GM19035 (cell line): Measurements from ENCODE around the gene SOD2.
"Not testable (repeated sequence)": the region's sequence is repeated elsewhere in the genome, so short reads cannot be mapped to it uniquely, and the experiment has no call there.

Source experiments
- ATAC-seq: cut with Tn5 transposase; IDR thresholded peaks from one replicate; pipeline ENCODE4 v1.9.1; 2021; ENCODE audit not compliant: unreplicated experiment

The SOD2 gene

GRCh38 chr6:159684013-159684304 is 9.1 kb downstream of the SOD2 start:
- no peak for ATAC-seq

- no peak for ATAC-seq
Observed at GRCh38 chr6:159682810-159683209, 10.2 kb downstream of the SOD2 start.

DNA sequence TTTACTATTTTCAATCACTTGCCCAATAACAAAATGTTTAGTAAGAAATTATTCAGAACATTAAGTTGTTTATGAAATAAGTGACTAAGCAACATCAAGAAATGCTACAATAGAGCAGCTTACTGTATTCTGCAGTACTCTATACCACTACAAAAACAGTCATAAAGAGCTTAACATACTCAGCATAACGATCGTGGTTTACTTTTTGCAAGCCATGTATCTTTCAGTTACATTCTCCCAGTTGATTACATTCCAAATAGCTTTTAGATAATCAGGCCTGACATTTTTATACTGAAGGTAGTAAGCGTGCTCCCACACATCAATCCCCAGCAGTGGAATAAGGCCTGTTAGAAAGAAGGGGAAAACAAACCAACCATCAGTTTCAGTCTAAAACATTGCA is 10.7 kb downstream of the SOD2 start:
- ATAC-seq, result no peak

GRCh38 chr6:159681191-159681880 is 11.7 kb downstream of the SOD2 start:
- ATAC-seq, result no peak

GRCh38 chr6:159680104-159680503 is 12.9 kb downstream of the SOD2 start:
- ATAC-seq, result no peak

DNA sequence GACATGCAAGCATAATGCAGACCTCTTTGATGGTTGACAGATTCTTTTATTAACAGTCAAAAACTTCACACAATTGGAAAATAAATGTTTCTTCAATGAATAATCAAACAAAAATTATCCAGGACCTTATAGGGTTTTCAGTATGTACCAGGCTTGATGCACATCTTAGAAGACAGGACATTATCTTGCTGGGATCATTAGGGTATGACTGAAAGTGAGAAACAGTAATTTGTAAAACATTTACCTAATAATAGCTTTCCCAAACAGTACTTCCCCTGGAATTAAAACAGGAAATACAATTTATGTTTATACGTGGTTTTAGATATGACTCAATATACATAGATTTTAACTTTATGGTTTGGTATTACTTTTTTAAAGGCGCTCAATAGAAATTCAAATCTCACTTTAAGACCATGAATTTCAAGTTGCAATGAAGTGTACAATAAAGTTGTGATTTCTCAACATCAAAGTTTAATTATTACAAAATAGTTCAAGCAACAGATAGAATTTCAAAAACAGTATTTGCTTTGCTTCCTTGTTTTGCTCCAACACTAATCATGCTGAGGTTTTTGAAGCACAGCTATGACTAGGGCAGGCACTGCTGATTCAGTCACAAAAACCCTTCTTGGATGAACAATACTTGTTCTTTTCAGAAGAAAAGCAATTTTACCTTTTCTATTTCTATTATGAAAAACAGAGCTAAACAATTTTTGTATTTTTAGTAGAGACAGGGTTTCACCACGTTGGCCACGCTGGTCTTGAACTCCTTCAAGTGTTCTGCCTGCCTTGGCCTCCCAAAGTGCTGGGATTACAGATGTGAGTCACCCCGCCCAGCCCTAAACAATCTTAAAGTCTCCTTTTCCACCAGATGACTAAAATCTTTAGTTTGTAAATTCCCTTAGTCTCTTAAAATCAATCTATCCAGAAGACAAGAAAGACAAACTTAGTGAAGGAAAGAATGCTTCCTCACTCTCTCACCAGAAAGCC is 13.7 kb downstream of the SOD2 start:
- no peak for ATAC-seq

DNA sequence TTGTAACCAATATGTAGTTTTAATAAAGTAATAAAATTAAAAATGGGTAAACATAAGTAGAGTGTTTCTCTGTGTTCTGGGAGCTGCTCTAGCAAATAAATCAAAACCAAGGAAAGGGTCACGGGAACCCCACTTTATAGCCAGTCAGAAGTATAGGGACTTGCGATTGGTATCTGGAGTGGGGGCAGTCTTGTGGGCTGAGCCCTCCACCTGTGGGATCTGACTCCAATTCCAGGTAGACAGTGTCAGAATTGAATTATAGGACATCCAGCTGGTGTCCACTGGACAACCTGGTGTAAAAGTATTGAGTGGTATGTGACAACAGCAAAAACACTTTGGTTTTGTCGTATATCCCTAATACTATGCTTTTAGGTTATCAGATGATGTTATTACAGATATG is 14.5 kb downstream of the SOD2 start:
- ATAC-seq, result no peak

- no peak for ATAC-seq
Observed at GRCh38 chr6:159677506-159678165, 15.4 kb downstream of the SOD2 start.

GRCh38 chr6:159676890-159677505 is 16.0 kb downstream of the SOD2 start:
- no peak for ATAC-seq

DNA sequence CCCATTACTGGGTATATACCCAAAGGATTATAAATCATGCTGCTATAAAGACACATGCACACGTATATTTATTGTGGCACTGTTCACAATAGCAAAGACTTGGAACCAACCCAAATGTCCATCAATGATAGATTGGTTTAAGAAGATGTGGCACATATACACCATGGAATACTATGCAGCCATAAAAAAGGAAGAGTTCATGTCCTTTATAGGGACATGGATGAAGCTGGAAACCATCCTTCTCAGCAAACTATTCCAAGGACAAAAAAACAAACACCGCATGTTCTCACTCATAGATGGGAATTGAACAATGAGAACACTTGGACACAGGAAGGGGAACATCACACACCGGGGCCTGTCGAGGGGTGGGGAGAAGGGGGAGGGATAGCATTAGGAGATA is 16.8 kb downstream of the SOD2 start:
- ATAC-seq, result not testable (repeated sequence)

GRCh38 chr6:159665868-159666635 is 27.0 kb downstream of the SOD2 start:
- no peak for ATAC-seq

GRCh38 chr6:159663368-159663889 is 29.6 kb downstream of the SOD2 start:
- ATAC-seq, result not testable (repeated sequence)

- ATAC-seq, result not testable (repeated sequence)
Observed at GRCh38 chr6:159661977-159662376, 31.1 kb downstream of the SOD2 start.

DNA sequence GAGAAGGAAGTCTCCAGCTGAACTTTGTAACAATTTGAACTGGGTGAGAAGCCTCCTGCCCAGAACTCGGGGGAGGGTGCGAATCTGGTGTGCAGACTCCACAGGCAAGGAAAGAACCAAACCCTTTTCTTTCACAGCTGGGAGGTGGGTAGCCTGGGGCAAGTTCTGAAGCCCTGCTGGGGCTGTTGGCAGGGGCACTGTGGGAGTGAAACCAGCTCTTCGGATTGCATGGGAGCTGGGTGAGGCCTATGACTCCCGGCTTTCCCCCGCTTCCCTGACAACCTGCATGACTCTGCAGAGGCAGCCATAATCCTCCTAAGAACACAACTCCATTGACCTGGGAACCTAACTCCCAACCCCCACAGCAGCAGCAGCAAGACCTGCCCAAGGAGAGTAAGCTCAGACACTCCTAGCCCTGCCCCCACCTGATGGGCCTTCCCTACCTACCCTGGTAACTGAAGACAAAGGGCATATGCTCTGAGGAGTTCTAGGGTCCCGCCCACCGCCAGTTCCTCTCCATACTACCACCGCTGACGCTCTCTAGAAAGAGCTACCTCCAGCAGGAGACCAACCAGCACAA is 37.5 kb downstream of the SOD2 start:
- ATAC-seq, result no peak

DNA sequence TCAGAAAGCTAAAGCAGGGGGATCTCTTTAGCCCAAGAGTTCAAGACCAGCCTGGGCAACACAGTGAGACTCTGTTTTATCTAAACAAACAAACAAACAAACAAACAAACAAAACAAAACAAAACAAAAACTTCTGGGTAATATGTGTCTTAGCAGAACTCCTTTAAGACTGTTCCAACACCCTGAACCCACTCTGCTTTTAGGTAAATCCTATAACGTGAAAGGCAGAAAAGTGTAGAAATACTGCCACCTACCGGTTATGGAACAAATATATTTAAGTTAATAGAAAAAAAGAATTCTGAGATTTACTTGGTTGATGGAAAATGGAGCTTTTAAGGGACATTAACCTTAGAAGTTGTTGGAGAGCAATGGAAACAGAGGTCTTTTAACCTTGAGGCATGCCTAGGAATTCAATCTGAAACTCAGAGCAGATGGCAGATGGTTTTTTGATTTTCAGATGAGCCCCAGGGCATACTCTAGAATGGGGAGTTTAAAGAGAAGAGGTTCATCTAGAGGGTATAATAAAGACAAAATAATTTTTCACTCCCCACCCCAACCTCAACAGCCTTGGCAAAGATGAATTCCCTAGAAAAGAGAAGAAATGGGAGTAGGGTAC is 38.5 kb downstream of the SOD2 start:
- no peak for ATAC-seq

DNA sequence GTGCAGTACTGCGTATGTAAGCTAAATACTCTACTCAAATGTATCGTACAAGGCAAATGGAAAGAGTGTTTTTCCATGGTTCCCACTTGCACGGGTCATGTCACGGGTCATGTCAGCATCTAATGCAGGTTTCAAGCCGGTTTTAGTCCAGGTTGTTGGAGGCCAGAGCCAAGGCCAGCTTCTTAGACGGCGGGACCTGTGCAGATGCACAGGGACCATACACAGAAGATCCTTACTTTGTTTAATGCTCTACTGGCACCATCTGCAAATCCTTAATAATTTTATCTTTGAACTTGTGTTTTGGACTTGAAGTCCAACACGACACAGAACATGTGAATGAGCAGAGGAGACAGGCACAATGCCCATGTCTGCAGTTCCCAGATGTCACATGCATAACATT is 42.7 kb downstream of the SOD2 start:
- ATAC-seq, result no peak

- no peak for ATAC-seq
Observed at GRCh38 chr6:159649441-159649840, 43.6 kb downstream of the SOD2 start.

GRCh38 chr6:159646733-159647132 is 46.3 kb downstream of the SOD2 start:
- ATAC-seq, result peak; percentile 62

DNA sequence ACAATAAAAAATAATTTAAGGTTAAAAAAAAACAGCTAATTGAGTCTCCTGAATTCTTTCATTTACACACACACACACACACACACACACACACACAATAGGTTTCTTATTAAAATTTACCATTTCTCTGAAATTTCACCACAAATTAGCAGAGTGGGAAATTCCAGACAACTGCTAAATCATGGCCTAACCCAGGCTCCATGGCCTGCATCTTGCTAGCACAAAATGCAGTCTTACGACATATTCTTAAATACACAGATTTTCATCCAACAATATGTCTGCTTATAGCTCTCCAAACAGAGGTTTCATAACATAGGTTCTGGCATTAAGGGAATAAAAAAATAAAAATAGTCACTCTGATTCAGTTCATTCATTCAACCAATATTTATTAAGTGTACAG is 46.9 kb downstream of the SOD2 start:
- no peak for ATAC-seq

DNA sequence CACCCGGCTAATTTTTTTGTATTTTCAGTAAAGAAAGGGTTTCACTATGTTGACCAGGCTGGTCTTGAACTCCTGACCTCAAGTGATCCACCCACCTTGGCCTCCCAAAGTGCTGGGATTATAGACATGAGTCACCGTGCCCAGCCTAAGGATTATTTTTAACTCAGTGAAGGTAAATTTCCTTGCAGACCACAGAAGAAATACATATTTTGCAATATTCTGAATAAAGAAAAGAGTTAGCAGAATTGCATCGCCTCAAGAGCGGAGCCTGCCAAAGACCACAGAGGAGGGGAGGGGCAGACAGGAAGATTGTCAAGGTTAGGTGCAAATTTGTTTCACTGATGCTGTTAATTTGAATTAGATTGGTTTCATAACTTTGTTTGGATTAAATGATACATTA is 47.4 kb downstream of the SOD2 start:
- ATAC-seq, result no peak
